ENCODE data around the gene TMEM127.

- no peak for TF ChIP-seq CTCF (IDR thresholded peaks at IDR 0.05)
- TF ChIP-seq POLR2A (IDR thresholded peaks at IDR 0.05): no peak
Observed at GRCh38 chr2:96207774-96208142, 58.0 kb downstream of the TMEM127 start.
